Testis (tissue), 3 donors: Measurements from ENCODE around the gene ATP2B2. TPM values are rescaled to one million over a fixed set of nuclear protein-coding genes. Genes with fewer than 3 reads are reported as not detected.

Experiments
- DNase-seq: peaks from one replicate; pipeline ENCODE4 v3.0.0-alpha.2; 2019
- H3K27ac ChIP-seq, 2 donors: fragments of 200-600 bp; sonication (generic); one replicate each; pipeline ENCODE4 v1.5.1; 2019
- H3K27me3 ChIP-seq: fragments of 200-600 bp; sonication (generic); one replicate; pipeline ENCODE4 v1.5.1; 2019
- H3K36me3 ChIP-seq: fragments of 200-600 bp; sonication (generic); one replicate; pipeline ENCODE4 v1.5.1; 2017; ENCODE audit warnings: low read depth; ENCODE audit errors: missing control alignments
- H3K4me1 ChIP-seq: fragments of 200-600 bp; sonication (generic); one replicate; pipeline ENCODE4 v1.5.1; 2019
- H3K4me3 ChIP-seq, 2 donors: fragments of 200-600 bp; sonication (generic); one replicate each; pipeline ENCODE4 v1.5.1; 2017 to 2019
- H3K9me3 ChIP-seq: fragments of 200-600 bp; sonication (generic); one replicate; pipeline ENCODE4 v1.5.1; 2017
- CTCF ChIP-seq, 3 experiments: fragments of 450-650 bp in 2 of 3; fragments of 200-600 bp in 1 of 3; sonication (generic) in 1 of 3; IDR thresholded peaks; one replicate each; pipeline ENCODE4 v1.5.1; 2016 to 2019; ENCODE audit warnings: antibody characterized with exemption in 3 of 3, mild to moderate bottlenecking in 2 of 3, moderate library complexity in 1 of 3
- POLR2A ChIP-seq: fragments of 450-650 bp; IDR thresholded peaks from one replicate; pipeline ENCODE4 v1.6.1; 2017; ENCODE audit warnings: antibody characterized with exemption, mild to moderate bottlenecking, moderate library complexity
- WGBS, 2 donors: methylation state at CpG; one replicate each; pipeline ENCODE4 v1.1.5; 2018; 5-methylcytosine and 5-hydroxymethylcytosine counted together
- intact Hi-C: fragments of 100-400 bp; cut with DNase I; formaldehyde crosslinking; loops from one replicate; pipeline ENCODE4 v1.15.1; 2023; ENCODE audit warnings: low total_unique reads
- polyA plus RNA-seq: library from polyadenylated mRNA; stranded (reverse); fragments of 350-450 nt; fragmentation: Illumina TruSeq; extraction: RNeasy Lipid Tissue Mini Kit (QIAGEN cat#74804); gene quantifications from one replicate; pipeline ENCODE4 v1.2.3, GENCODE V29; 2014; ENCODE audit warnings: low read depth, low replicate concordance; ENCODE audit not compliant: insufficient read depth
- total RNA-seq, 2 donors: library from RNA; depleted of rRNA; stranded (reverse); fragments of >200 nt; gene quantifications; one replicate each; pipeline ENCODE4 v1.2.3, GENCODE V29; 2016

ATP2B2 gene
- total and polyA plus RNA-seq, 3 donors from 2014 or later = 1.1 to 2.9 (median 1.8) TPM

GRCh38 chr3:10320320-10320677, 185.1 kb downstream of the ATP2B2 start:
- H3K27me3 ChIP-seq = no peaks in the 10 kb centered on the region
- peak overlapping the region; percentile 37 to 71 for H3K27ac ChIP-seq
- H3K9me3 ChIP-seq = no peaks in the 10 kb centered on the region
- H3K4me1 ChIP-seq = peaks cover 11% of the 10 kb centered on the region
- 1 to 2% methylated on average over 9 of the region's 9 CpGs for WGBS, 2 donors
- TF ChIP-seq POLR2A (no peak), CTCF (IDR thresholded peaks at IDR 0.05) (no peak)
- intact Hi-C loops = no loop called here
- no peak for DNase-seq
- peaks cover 4% of the 10 kb centered on the region for H3K36me3 ChIP-seq
- H3K4me3 ChIP-seq = peak overlapping the region; percentile 81 to 97

GRCh38 chr3:10319804-10320203, 185.6 kb downstream of the ATP2B2 start:
- 0 to 8% methylated on average over 2 to 3 of the region's 3 CpGs for WGBS, 2 donors
- peaks cover 4% of the 10 kb centered on the region for H3K36me3 ChIP-seq
- peaks cover 11% of the 10 kb centered on the region for H3K4me1 ChIP-seq
- H3K27me3 ChIP-seq = no peaks in the 10 kb centered on the region
- H3K27ac ChIP-seq = peak overlapping the region in 1 of 2 donors; percentile 71
- intact Hi-C loops = no loop called here
- TF ChIP-seq POLR2A (no peak), CTCF (IDR thresholded peaks at IDR 0.05) (no peak)
- H3K9me3 ChIP-seq = no peaks in the 10 kb centered on the region
- H3K4me3 ChIP-seq = peak overlapping the region; percentile 81 to 97
- DNase-seq = no peak

- WGBS, 2 donors = 63 to 66% methylated on average over 6 of the region's 6 CpGs
- H3K36me3 ChIP-seq = peaks cover 4% of the 10 kb centered on the region
- no peak overlapping the region for H3K4me3 ChIP-seq
- DNase-seq = no peak
- TF ChIP-seq CTCF (IDR thresholded peaks at IDR 0.05) (no peak), POLR2A (no peak)
- no peak overlapping the region for H3K27ac ChIP-seq
- no peaks in the 10 kb centered on the region for H3K9me3 ChIP-seq
- intact Hi-C loops = no loop called here
- H3K27me3 ChIP-seq = no peaks in the 10 kb centered on the region
- H3K4me1 ChIP-seq = peaks cover 11% of the 10 kb centered on the region
These were observed 186.1 kb downstream of the ATP2B2 start for GRCh38 chr3:10319251-10319650.

GRCh38 chr3:10317961-10318350, 187.4 kb downstream of the ATP2B2 start:
- peaks cover 4% of the 10 kb centered on the region for H3K36me3 ChIP-seq
- H3K4me3 ChIP-seq = no peak overlapping the region
- intact Hi-C loops = no loop called here
- H3K27me3 ChIP-seq = no peaks in the 10 kb centered on the region
- DNase-seq = no peak
- 91 to 99% methylated on average over 3 of the region's 3 CpGs for WGBS, 2 donors
- H3K9me3 ChIP-seq = no peaks in the 10 kb centered on the region
- H3K27ac ChIP-seq = no peak overlapping the region
- TF ChIP-seq POLR2A (no peak), CTCF (IDR thresholded peaks at IDR 0.05) (no peak)
- H3K4me1 ChIP-seq = peaks cover 11% of the 10 kb centered on the region

GRCh38 chr3:10317311-10317960, 187.9 kb downstream of the ATP2B2 start:
- Histone ChIP-seq H3K36me3 (peaks cover 4% of the 10 kb centered on the region), H3K27me3 (no peaks in the 10 kb centered on the region), H3K9me3 (no peaks in the 10 kb centered on the region), H3K4me1 (peaks cover 11% of the 10 kb centered on the region), H3K27ac (no peak overlapping the region), H3K4me3 (no peak overlapping the region)
- WGBS, 2 donors = 83 to 89% methylated on average over 4 of the region's 4 CpGs
- no peak for DNase-seq
- TF ChIP-seq POLR2A (no peak), CTCF (IDR thresholded peaks at IDR 0.05) (no peak)
- intact Hi-C loops = no loop called here
